GM18505 (cell line): ENCODE measurements around the gene IL1RAPL2.

ENCODE experiments used
- ATAC-seq: cut with Tn5 transposase; IDR thresholded peaks from one replicate; pipeline ENCODE4 v1.9.1; 2021; ENCODE audit not compliant: unreplicated experiment
- POLR2A ChIP-seq: IDR thresholded peaks from 4 replicates; pipeline ENCODE4 v1.6.1; 2011; ENCODE audit warnings: borderline replicate concordance; ENCODE audit not compliant: insufficient read depth, insufficient read length; ENCODE audit errors: extremely low read depth

Gene IL1RAPL2

GRCh38 chrX:105694839-105695238, 1128.8 kb downstream of the IL1RAPL2 start:
- TF ChIP-seq POLR2A, result no peak
- no peak for ATAC-seq

GRCh38 chrX:105695451-105695850, 1129.5 kb downstream of the IL1RAPL2 start:
- ATAC-seq, result no peak
- no peak for TF ChIP-seq POLR2A

- TF ChIP-seq POLR2A, result no peak
- ATAC-seq, result no peak
Measured at GRCh38 chrX:105696870-105697269, 1130.9 kb downstream of the IL1RAPL2 start.

GRCh38 chrX:105697984-105698781, 1132.2 kb downstream of the IL1RAPL2 start:
- ATAC-seq, result no peak
- TF ChIP-seq POLR2A, result no peak

- ATAC-seq, result no peak
- TF ChIP-seq POLR2A, result no peak
Measured at GRCh38 chrX:105700331-105700730, 1134.3 kb downstream of the IL1RAPL2 start.

GRCh38 chrX:105701310-105702052, 1135.5 kb downstream of the IL1RAPL2 start:
- TF ChIP-seq POLR2A, result no peak
- no peak for ATAC-seq

GRCh38 chrX:105703876-105704275, 1137.9 kb downstream of the IL1RAPL2 start:
- TF ChIP-seq POLR2A, result no peak
- no peak for ATAC-seq

- ATAC-seq, result no peak
- no peak for TF ChIP-seq POLR2A
Measured at GRCh38 chrX:105706041-105706440, 1140.0 kb downstream of the IL1RAPL2 start.

- ATAC-seq, result no peak
- no peak for TF ChIP-seq POLR2A
Measured at GRCh38 chrX:105711805-105712204, 1145.8 kb downstream of the IL1RAPL2 start.

GRCh38 chrX:105715746-105716145, 1149.7 kb downstream of the IL1RAPL2 start:
- TF ChIP-seq POLR2A, result no peak

GRCh38 chrX:105723966-105724735, 1158.2 kb downstream of the IL1RAPL2 start:
- no peak for TF ChIP-seq POLR2A
- no peak for ATAC-seq

More at GRCh38 chrX:105715746-105716145, 1149.7 kb downstream of the IL1RAPL2 start:
- no peak for ATAC-seq

- TF ChIP-seq POLR2A, result no peak
- ATAC-seq, result no peak
Measured at GRCh38 chrX:105725228-105725627, 1159.2 kb downstream of the IL1RAPL2 start.

- ATAC-seq, result no peak
- TF ChIP-seq POLR2A, result no peak
Measured at GRCh38 chrX:105738162-105738561, 1172.2 kb downstream of the IL1RAPL2 start.
